VCaP (cell line): ENCODE data around the gene GLT8D1.
"Not testable (repeated sequence)": the region's sequence is repeated elsewhere in the genome, so short reads cannot be mapped to it uniquely, and the experiment has no call there.

ENCODE experiments used
- H3K27ac ChIP-seq: fragments of 450-650 bp; 2 replicates; pipeline ENCODE4 v1.5.1; 2017
- TF ChIP-seq, protein P1 (sequence below): fragments of 450-650 bp; conservative IDR thresholded peaks from 2 replicates; pipeline ENCODE4 v1.5.1; 2017; ENCODE audit warnings: mild to moderate bottlenecking, moderate library complexity

Gene GLT8D1

GRCh38 chr3:52739730-52740129 is 34.1 kb upstream of the GLT8D1 start:
- H3K27ac ChIP-seq = no peak overlapping the region

DNA sequence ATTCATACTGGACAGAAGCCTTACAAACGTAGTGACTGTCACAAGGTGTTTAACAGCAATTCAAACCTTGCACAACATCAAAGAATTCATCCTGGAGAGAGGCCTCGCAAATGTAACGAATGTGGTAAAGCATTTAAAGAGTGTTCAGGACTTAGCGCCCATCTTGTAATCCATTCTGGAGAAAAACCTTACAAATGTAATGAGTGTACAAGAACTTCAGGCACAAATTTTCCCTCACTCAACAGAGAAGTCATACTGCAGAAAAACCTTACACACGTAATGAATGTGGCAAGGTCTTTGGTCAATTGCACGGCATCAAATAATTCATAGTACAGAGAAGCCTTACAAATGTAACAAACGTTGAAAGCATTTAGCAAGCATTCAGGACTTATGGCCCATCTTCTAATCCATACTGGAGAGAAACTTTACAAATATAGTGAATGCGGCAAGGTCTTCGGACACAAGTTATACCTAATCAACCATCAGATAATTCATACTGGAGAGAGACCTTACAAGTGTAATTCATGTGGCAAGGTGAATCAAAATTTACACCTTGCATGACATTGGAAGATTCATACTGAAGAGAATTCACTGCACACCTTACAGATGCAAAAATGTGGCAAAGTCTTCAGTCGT is 27.8 kb upstream of the GLT8D1 start:
- TF ChIP-seq, protein P1, sequence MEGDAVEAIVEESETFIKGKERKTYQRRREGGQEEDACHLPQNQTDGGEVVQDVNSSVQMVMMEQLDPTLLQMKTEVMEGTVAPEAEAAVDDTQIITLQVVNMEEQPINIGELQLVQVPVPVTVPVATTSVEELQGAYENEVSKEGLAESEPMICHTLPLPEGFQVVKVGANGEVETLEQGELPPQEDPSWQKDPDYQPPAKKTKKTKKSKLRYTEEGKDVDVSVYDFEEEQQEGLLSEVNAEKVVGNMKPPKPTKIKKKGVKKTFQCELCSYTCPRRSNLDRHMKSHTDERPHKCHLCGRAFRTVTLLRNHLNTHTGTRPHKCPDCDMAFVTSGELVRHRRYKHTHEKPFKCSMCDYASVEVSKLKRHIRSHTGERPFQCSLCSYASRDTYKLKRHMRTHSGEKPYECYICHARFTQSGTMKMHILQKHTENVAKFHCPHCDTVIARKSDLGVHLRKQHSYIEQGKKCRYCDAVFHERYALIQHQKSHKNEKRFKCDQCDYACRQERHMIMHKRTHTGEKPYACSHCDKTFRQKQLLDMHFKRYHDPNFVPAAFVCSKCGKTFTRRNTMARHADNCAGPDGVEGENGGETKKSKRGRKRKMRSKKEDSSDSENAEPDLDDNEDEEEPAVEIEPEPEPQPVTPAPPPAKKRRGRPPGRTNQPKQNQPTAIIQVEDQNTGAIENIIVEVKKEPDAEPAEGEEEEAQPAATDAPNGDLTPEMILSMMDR = no peak
- H3K27ac ChIP-seq = no peak overlapping the region

More at GRCh38 chr3:52739730-52740129, 34.1 kb upstream of the GLT8D1 start:
- TF ChIP-seq, protein P1 = no peak

- H3K27ac ChIP-seq = no peak overlapping the region
- TF ChIP-seq, protein P1 = no peak
Observed at GRCh38 chr3:52731590-52731989, 26.0 kb upstream of the GLT8D1 start.

DNA sequence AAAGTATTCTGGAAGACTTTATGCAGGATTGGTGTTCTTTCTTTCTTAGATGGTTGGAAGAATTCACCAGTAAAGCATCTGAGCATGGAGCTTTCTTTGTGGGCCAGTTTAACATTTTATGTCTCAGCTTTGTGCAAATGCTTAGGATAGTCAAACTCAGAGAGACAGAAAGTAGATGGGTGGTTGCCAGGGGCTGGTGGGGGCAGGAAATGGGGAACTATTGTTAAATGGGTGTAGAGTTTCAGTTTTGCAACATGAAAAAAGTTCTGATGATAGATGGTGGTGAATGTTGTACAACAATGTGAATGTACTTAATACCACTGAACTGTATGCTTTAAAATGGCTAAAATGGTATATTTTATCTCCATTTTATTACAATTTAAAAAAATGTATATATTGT is 25.1 kb upstream of the GLT8D1 start:
- H3K27ac ChIP-seq = no peak overlapping the region
- TF ChIP-seq, protein P1 = no peak

DNA sequence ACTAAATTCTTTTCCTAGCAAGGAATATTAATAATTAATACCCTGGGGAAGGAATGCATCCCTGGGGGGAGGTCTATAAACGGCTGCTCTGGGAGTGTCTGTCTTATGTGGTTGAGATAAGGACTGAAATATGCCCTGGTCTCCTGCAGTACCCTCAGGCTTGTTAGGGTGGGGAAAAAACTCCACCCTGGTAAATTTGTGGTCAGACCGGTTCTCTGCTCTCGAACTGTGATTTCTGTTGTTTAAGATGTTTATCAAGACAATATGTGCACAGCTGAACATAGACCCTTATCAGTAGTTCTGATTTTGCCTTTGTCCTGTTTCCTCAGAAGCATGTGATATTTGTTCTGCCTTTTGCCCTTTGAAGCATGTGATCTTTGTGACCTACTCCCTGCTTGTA is 23.2 kb upstream of the GLT8D1 start:
- not testable (repeated sequence) for H3K27ac ChIP-seq

- TF ChIP-seq, protein P1 = no peak
- H3K27ac ChIP-seq = no peak overlapping the region
Observed at GRCh38 chr3:52724511-52724910, 18.9 kb upstream of the GLT8D1 start.

- no peak overlapping the region for H3K27ac ChIP-seq
- TF ChIP-seq, protein P1 = no peak
Observed at GRCh38 chr3:52723935-52724334, 18.3 kb upstream of the GLT8D1 start.

GRCh38 chr3:52722491-52722890 is 16.9 kb upstream of the GLT8D1 start:
- H3K27ac ChIP-seq = no peak overlapping the region
- TF ChIP-seq, protein P1 = no peak
